A549 (cell line): ENCODE measurements around the gene NFYC.

ENCODE experiments used
- GATA3 ChIP-seq: IDR thresholded peaks from 2 replicates; pipeline ENCODE4 v1.6.1; 2012; ENCODE audit warnings: borderline replicate concordance
- HOXA7 ChIP-seq: fragments of 250-450 bp; sonication (Bioruptor Pico); IDR thresholded peaks from 2 replicates; pipeline ENCODE4 v1.5.0; 2020; ENCODE audit warnings: mild to moderate bottlenecking, moderate library complexity
- JUNB ChIP-seq: fragments of >200 bp; sonication (Bioruptor Twin); formaldehyde crosslinking; IDR thresholded peaks from 2 replicates; pipeline ENCODE4 v1.6.1; 2016
- MAZ ChIP-seq: fragments of 150-350 bp; IDR thresholded peaks from 2 replicates; pipeline ENCODE4 v1.6.1; 2014; ENCODE audit warnings: antibody characterized with exemption, low read depth, low read length, borderline replicate concordance
- MYC ChIP-seq: IDR thresholded peaks from 2 replicates; pipeline ENCODE4 v1.6.1; 2012; ENCODE audit warnings: mild to moderate bottlenecking, inconsistent platforms, low read length, improper control_type of control experiment, borderline replicate concordance
- POLR2A ChIP-seq: IDR thresholded peaks from 2 replicates; pipeline ENCODE4 v1.6.1; 2012; ENCODE audit warnings: mild to moderate bottlenecking, low read length
- RAD21 ChIP-seq, 2 experiments: fragments of >200 bp in 1 of 2; sonication (Bioruptor Twin) in 1 of 2; formaldehyde crosslinking in 1 of 2; IDR thresholded peaks in 1 of 2; conservative IDR thresholded peaks in 1 of 2; 2 replicates in 1 of 2; 3 replicates in 1 of 2; pipeline ENCODE4 v1.6.1; 2012 to 2018; ENCODE audit warnings: inconsistent platforms in 1 of 2
- RCOR1 ChIP-seq: fragments of 150-350 bp; IDR thresholded peaks from 2 replicates; pipeline ENCODE4 v1.6.1; 2014; ENCODE audit warnings: antibody characterized with exemption, low read length, low read depth
- RFX5 ChIP-seq: fragments of 450-650 bp; IDR thresholded peaks from 2 replicates; pipeline ENCODE4 v1.7.1; 2014; ENCODE audit warnings: antibody characterized with exemption, mild to moderate bottlenecking, moderate library complexity
- TF ChIP-seq, protein P1 (sequence below): fragments of >200 bp; sonication (Bioruptor Twin); formaldehyde crosslinking; IDR thresholded peaks from 3 replicates; pipeline ENCODE4 v1.5.1; 2016
- TF ChIP-seq, protein P2 (sequence below): fragments of 250-450 bp; sonication (Bioruptor Pico); IDR thresholded peaks from 2 replicates; pipeline ENCODE4 v1.5.0; 2021; ENCODE audit warnings: mild to moderate bottlenecking, moderate library complexity, borderline replicate concordance
- TF ChIP-seq, protein P3 (sequence below): fragments of 450-650 bp; IDR thresholded peaks from 2 replicates; pipeline ENCODE4 v1.6.1; 2014; ENCODE audit warnings: antibody characterized with exemption
- TF ChIP-seq, protein P4 (sequence below): fragments of 250-450 bp; sonication (Bioruptor Pico); IDR thresholded peaks from 2 replicates; pipeline ENCODE4 v1.5.0; 2020; ENCODE audit warnings: low read depth, mild to moderate bottlenecking, moderate library complexity

DNA sequence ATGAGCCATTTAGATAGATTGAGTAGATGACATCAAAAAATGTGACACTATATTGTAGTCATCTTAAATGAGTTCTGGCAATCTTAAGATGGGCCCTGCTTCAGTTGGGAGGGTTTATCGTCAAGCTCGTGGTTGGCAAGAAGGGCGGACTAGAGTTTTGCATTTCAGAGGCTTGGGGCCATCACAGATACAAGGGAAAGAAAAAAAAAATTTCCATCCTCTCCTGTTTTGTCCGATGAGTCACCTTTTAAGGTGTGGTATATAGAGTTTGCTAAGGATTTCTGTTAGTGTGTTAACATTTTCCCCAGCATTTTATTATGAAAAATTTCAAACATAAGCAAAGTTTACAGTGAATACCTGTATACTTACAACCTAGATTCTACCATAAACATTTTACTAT is 60.3 kb downstream of the NFYC start:
- TF ChIP-seq MAZ: no peak
- TF ChIP-seq POLR2A: no peak
- no peak for TF ChIP-seq JUNB
- TF ChIP-seq, protein P1, sequence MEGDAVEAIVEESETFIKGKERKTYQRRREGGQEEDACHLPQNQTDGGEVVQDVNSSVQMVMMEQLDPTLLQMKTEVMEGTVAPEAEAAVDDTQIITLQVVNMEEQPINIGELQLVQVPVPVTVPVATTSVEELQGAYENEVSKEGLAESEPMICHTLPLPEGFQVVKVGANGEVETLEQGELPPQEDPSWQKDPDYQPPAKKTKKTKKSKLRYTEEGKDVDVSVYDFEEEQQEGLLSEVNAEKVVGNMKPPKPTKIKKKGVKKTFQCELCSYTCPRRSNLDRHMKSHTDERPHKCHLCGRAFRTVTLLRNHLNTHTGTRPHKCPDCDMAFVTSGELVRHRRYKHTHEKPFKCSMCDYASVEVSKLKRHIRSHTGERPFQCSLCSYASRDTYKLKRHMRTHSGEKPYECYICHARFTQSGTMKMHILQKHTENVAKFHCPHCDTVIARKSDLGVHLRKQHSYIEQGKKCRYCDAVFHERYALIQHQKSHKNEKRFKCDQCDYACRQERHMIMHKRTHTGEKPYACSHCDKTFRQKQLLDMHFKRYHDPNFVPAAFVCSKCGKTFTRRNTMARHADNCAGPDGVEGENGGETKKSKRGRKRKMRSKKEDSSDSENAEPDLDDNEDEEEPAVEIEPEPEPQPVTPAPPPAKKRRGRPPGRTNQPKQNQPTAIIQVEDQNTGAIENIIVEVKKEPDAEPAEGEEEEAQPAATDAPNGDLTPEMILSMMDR: no peak
- no peak for TF ChIP-seq RCOR1
- no peak for TF ChIP-seq MYC
- no peak for TF ChIP-seq HOXA7
- TF ChIP-seq, protein P2, sequence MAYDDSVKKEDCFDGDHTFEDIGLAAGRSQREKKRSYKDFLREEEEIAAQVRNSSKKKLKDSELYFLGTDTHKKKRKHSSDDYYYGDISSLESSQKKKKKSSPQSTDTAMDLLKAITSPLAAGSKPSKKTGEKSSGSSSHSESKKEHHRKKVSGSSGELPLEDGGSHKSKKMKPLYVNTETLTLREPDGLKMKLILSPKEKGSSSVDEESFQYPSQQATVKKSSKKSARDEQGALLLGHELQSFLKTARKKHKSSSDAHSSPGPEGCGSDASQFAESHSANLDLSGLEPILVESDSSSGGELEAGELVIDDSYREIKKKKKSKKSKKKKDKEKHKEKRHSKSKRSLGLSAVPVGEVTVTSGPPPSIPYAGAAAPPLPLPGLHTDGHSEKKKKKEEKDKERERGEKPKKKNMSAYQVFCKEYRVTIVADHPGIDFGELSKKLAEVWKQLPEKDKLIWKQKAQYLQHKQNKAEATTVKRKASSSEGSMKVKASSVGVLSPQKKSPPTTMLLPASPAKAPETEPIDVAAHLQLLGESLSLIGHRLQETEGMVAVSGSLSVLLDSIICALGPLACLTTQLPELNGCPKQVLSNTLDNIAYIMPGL (CRISPR knock-in tag): no peak
- TF ChIP-seq RAD21 (conservative IDR thresholded peaks at IDR 0.05 in 1 of 2, IDR thresholded peaks at IDR 0.05 in 1 of 2): no peak
- no peak for TF ChIP-seq GATA3
- no peak for TF ChIP-seq RFX5
- TF ChIP-seq, protein P3, sequence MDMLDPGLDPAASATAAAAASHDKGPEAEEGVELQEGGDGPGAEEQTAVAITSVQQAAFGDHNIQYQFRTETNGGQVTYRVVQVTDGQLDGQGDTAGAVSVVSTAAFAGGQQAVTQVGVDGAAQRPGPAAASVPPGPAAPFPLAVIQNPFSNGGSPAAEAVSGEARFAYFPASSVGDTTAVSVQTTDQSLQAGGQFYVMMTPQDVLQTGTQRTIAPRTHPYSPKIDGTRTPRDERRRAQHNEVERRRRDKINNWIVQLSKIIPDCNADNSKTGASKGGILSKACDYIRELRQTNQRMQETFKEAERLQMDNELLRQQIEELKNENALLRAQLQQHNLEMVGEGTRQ: no peak
- TF ChIP-seq, protein P4, sequence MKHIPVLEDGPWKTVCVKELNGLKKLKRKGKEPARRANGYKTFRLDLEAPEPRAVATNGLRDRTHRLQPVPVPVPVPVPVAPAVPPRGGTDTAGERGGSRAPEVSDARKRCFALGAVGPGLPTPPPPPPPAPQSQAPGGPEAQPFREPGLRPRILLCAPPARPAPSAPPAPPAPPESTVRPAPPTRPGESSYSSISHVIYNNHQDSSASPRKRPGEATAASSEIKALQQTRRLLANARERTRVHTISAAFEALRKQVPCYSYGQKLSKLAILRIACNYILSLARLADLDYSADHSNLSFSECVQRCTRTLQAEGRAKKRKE: no peak
